ENCODE data around the gene RELT.
A peak's percentile ranks its signal among the peaks of the same experiment; 100 is the strongest.

Gene RELT

DNA sequence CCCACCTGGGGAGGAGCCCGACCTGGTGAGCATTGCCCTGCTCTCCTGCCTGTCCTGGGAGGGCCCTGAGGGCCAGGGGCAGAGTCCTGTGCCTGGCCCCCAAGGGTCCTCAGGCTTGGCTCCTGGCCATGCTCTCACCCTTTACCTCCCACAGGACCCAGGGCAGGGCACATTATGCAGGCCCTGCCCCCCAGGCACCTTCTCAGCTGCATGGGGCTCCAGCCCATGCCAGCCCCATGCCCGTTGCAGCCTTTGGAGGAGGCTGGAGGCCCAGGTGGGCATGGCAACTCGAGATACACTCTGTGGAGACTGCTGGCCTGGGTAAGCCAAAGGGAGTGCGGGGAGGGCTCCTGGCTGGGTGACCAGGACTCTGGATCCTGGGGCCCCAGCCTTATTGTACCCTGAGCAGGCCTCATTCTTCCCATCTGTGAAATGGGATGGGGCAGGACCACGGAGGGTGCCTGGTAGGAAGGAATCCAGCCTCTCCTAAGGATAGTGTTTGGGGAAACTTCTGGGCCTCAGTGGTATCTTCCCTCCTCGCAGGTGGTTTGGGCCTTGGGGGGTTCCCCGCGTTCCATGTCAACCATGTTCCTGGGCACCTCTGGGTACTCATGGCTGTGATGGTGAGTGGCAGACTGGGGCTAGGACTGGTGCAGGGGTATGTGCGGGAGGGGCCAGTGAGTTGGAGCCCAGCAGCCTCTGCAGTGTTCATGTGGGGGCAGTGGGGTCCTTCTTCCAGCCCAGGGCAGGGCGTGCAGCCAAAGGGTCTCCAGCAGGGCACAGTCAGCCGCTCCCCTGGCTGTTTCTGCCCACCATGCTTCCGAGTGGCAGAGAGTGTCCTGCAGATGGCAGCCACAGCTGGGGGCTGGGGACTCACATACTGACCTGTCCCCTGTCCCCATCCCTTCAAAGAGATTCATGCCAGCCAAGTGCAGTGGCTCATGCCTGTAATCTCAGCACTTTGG, 14.7 kb downstream of the RELT start:
- DNase-seq (ENCODE audit: low read depth) = no peak
- no peak for TF ChIP-seq CTCF (IDR thresholded peaks at IDR 0.05; ENCODE audit: low read length, missing control alignments)
- H3K4me3 ChIP-seq (replicated peaks; ENCODE audit: low read depth, low read length) = no peak overlapping the region

DNA sequence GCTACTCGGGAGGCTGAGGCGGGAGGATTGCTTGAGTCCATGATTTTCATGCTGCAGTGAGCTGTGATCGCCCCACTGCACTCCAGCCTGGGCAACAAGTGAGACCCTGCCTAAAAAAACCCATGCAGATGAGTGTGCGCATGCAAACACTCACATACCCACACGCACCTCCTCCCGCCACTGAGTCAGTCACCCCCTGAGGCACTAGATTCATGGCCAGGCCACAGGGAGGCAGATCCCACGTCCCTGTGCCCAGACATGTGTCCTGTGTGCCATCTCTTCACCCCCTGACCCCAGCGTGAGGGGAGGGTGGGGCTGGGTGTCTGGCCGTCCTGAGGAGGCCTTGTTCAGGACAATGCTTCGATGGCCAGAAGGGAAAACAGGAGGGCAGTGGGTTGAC, 15.5 kb downstream of the RELT start:
- DNase-seq (ENCODE audit: low read depth) = no peak
- no peak for TF ChIP-seq CTCF (IDR thresholded peaks at IDR 0.05; ENCODE audit: low read length, missing control alignments)
- no peak overlapping the region for H3K4me3 ChIP-seq (replicated peaks; ENCODE audit: low read depth, low read length)

DNA sequence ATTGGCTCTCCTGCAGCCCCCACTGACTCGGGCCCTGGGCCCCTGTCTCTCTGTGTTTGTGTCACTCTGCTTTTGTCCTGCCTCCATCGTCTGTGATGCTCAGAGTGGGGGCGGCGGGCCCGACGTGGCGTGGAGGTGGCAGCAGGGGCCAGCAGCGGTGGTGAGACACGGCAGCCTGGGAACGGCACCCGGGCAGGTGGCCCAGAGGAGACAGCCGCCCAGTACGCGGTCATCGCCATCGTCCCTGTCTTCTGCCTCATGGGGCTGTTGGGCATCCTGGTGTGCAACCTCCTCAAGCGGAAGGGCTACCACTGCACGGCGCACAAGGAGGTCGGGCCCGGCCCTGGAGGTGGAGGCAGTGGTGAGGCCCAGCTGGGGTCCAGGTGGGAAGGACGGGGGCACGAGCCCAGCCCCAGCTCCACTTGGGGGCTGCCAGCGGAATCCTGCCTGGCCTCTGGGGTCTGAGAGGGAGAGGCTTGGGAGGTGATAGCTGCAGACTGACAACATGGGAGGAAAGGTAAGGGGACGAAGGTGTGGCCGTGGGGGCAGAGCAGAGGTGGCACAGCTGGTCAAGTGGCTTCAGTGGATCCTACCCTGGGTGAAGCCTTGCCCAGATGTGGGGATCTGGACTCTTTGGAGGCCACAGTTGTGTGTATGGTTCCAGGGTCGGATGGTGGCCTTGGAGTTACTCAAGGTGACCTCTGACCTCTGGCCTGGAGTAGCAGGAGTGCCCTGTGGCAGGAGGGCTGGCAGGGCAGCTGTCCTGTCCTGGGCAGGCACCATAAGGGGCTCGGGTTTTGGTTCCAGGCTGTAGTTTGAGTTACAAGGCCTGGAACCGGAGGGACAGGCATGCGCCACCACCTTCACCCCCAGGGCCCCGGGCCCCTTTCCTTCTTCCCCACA, 16.2 kb downstream of the RELT start:
- no peak overlapping the region for H3K4me3 ChIP-seq (replicated peaks; ENCODE audit: low read depth, low read length)
- no peak for TF ChIP-seq CTCF (IDR thresholded peaks at IDR 0.05; ENCODE audit: low read length, missing control alignments)
- DNase-seq (ENCODE audit: low read depth) = no peak

- H3K4me3 ChIP-seq (replicated peaks; ENCODE audit: low read depth, low read length) = no peak overlapping the region
- DNase-seq (ENCODE audit: low read depth) = no peak
- no peak for TF ChIP-seq CTCF (IDR thresholded peaks at IDR 0.05; ENCODE audit: low read length, missing control alignments)
These were observed 16.8 kb downstream of the RELT start for GRCh38 chr11:73393011-73393380.

- no peak overlapping the region for H3K4me3 ChIP-seq (replicated peaks; ENCODE audit: low read depth, low read length)
- DNase-seq (ENCODE audit: low read depth) = peak; percentile 88
- TF ChIP-seq CTCF (IDR thresholded peaks at IDR 0.05; ENCODE audit: low read length, missing control alignments) = peak; percentile 89
These were observed 17.5 kb downstream of the RELT start for GRCh38 chr11:73393479-73394415.
